ENCODE data around the gene AKR1C3. TPM values are rescaled to one million over a fixed set of nuclear protein-coding genes. Genes with fewer than 3 reads are reported as not detected.
"Not testable (repeated sequence)": the region's sequence is repeated elsewhere in the genome, so short reads cannot be mapped to it uniquely, and the experiment has no call there.

The AKR1C3 gene
- total RNA-seq, 4 donors from 2014 or later: 182 to 860 (median 419) TPM

- TF ChIP-seq CTCF (IDR thresholded peaks at IDR 0.05) (no peak), POLR2A (IDR thresholded peaks at IDR 0.05) (no peak)
- no peak overlapping the region for H3K4me3 ChIP-seq
- peaks cover 0 to 51% (median 0%) of the 10 kb centered on the region in 3 donors for H3K36me3 ChIP-seq
- no peaks in the 10 kb centered on the region for H3K4me1 ChIP-seq
- DNase-seq: no peak
- H3K27me3 ChIP-seq: no peaks in the 10 kb centered on the region
- H3K9me3 ChIP-seq: no peaks in the 10 kb centered on the region
- no peak overlapping the region for H3K27ac ChIP-seq
Measured at GRCh38 chr10:5106553-5106952, 12.3 kb downstream of the AKR1C3 start.

- no peak overlapping the region for H3K27ac ChIP-seq
- no peaks in the 10 kb centered on the region for H3K9me3 ChIP-seq
- no peak overlapping the region for H3K4me3 ChIP-seq
- no peaks in the 10 kb centered on the region for H3K27me3 ChIP-seq
- TF ChIP-seq CTCF (IDR thresholded peaks at IDR 0.05) (no peak), POLR2A (IDR thresholded peaks at IDR 0.05) (no peak)
- H3K36me3 ChIP-seq: peaks cover 0 to 47% (median 0%) of the 10 kb centered on the region in 3 donors
- H3K4me1 ChIP-seq: no peaks in the 10 kb centered on the region
- DNase-seq: no peak
Measured at GRCh38 chr10:5107860-5108526, 13.8 kb downstream of the AKR1C3 start.

- Histone ChIP-seq H3K4me1 (no peaks in the 10 kb centered on the region), H3K27me3 (no peaks in the 10 kb centered on the region), H3K9me3 (no peaks in the 10 kb centered on the region), H3K4me3 (no peak overlapping the region), H3K36me3 (peaks cover 0 to 40% (median 0%) of the 10 kb centered on the region in 3 donors), H3K27ac (no peak overlapping the region)
- DNase-seq: no peak
- TF ChIP-seq POLR2A (IDR thresholded peaks at IDR 0.05): no peak
- TF ChIP-seq CTCF (IDR thresholded peaks at IDR 0.05): no peak
Measured at GRCh38 chr10:5108658-5109416, 14.6 kb downstream of the AKR1C3 start.

GRCh38 chr10:5109861-5110260 lies 15.6 kb downstream of the AKR1C3 start:
- H3K9me3 ChIP-seq, H3K27me3 ChIP-seq, H3K4me1 ChIP-seq, DNase-seq, H3K4me3 ChIP-seq, H3K27ac ChIP-seq: not testable (repeated sequence)
- peaks cover 0 to 33% (median 0%) of the 10 kb centered on the region in 3 donors for H3K36me3 ChIP-seq

GRCh38 chr10:5116621-5117020 lies 22.4 kb downstream of the AKR1C3 start:
- Histone ChIP-seq H3K9me3 (no peaks in the 10 kb centered on the region), H3K4me1 (no peaks in the 10 kb centered on the region), H3K27ac (no peak overlapping the region), H3K4me3 (no peak overlapping the region), H3K36me3 (no peaks in the 10 kb centered on the region), H3K27me3 (no peaks in the 10 kb centered on the region)
- no peak for DNase-seq
- no peak for TF ChIP-seq POLR2A (IDR thresholded peaks at IDR 0.05)
- TF ChIP-seq CTCF (IDR thresholded peaks at IDR 0.05): no peak

GRCh38 chr10:5117026-5117425 lies 22.8 kb downstream of the AKR1C3 start:
- no peaks in the 10 kb centered on the region for H3K4me1 ChIP-seq
- H3K36me3 ChIP-seq: no peaks in the 10 kb centered on the region
- TF ChIP-seq CTCF (IDR thresholded peaks at IDR 0.05) (no peak), POLR2A (IDR thresholded peaks at IDR 0.05) (no peak)
- no peak overlapping the region for H3K4me3 ChIP-seq
- DNase-seq: no peak
- H3K9me3 ChIP-seq: no peaks in the 10 kb centered on the region
- H3K27me3 ChIP-seq: no peaks in the 10 kb centered on the region
- no peak overlapping the region for H3K27ac ChIP-seq

- H3K9me3 ChIP-seq, H3K4me1 ChIP-seq, H3K27ac ChIP-seq, DNase-seq, H3K36me3 ChIP-seq, H3K27me3 ChIP-seq, H3K4me3 ChIP-seq: not testable (repeated sequence)
Measured at GRCh38 chr10:5119997-5120396, 25.8 kb downstream of the AKR1C3 start.
